GM13976 (cell line): Measurements from ENCODE around the gene GFPT2.

Source experiments
- DNase-seq: peaks from one replicate; pipeline ENCODE4 v3.0.0; 2012; ENCODE audit warnings: low spot score
- CTCF ChIP-seq: IDR thresholded peaks from 2 replicates; pipeline ENCODE4 v1.5.1; 2012; ENCODE audit warnings: borderline replicate concordance, mild to moderate bottlenecking; ENCODE audit not compliant: insufficient read depth; ENCODE audit errors: extremely low read depth, missing control alignments, control extremely low read depth
- in situ Hi-C: fragments of 300-500 bp; cut with MboI; formaldehyde crosslinking; loops from one replicate; pipeline ENCODE4 v1.12.0; 2022; ENCODE audit warnings: low sequenced_read_pairs, mixed read lengths, inconsistent platforms; ENCODE audit not compliant: unreplicated experiment

Gene GFPT2

GRCh38 chr5:180382926-180383325, 29.8 kb upstream of the GFPT2 start:
- DNase-seq = no peak
- in situ Hi-C loops = no loop called here
- TF ChIP-seq CTCF = no peak

GRCh38 chr5:180381851-180382480, 28.8 kb upstream of the GFPT2 start:
- in situ Hi-C loops = no loop called here
- DNase-seq = no peak
- no peak for TF ChIP-seq CTCF

GRCh38 chr5:180381428-180381827, 28.3 kb upstream of the GFPT2 start:
- TF ChIP-seq CTCF = no peak
- in situ Hi-C loops = no loop called here
- no peak for DNase-seq

- in situ Hi-C loops = no loop called here
- TF ChIP-seq CTCF = no peak
These were observed 27.7 kb upstream of the GFPT2 start for GRCh38 chr5:180380856-180381255.

GRCh38 chr5:180380441-180380840, 27.3 kb upstream of the GFPT2 start:
- no peak for TF ChIP-seq CTCF
- no peak for DNase-seq
- in situ Hi-C loops = no loop called here

More at GRCh38 chr5:180380856-180381255, 27.7 kb upstream of the GFPT2 start:
- DNase-seq = no peak

- TF ChIP-seq CTCF = no peak
- DNase-seq = no peak
- in situ Hi-C loops = no loop called here
These were observed 26.4 kb upstream of the GFPT2 start for GRCh38 chr5:180379355-180380070.
